Mesendoderm (in vitro differentiated cells): ENCODE results near the gene TMEM223.

Experiments
- DNase-seq: peaks from one replicate; pipeline ENCODE4 v3.0.0; 2013
- H2AK5ac ChIP-seq: 2 replicates; pipeline ENCODE4 v1.6.1; 2013; ENCODE audit warnings: low read length, inconsistent platforms
- H2BK120ac ChIP-seq: 2 replicates; pipeline ENCODE4 v1.6.1; 2013; ENCODE audit warnings: low read depth, mild to moderate bottlenecking, low read length, moderate library complexity, mixed read lengths
- H2BK15ac ChIP-seq: replicated peaks from 2 replicates; pipeline ENCODE4 v1.6.1; 2013; ENCODE audit warnings: low read depth, mild to moderate bottlenecking, moderate library complexity
- H2BK5ac ChIP-seq: 2 replicates; pipeline ENCODE4 v1.6.1; 2013; ENCODE audit warnings: low read length, inconsistent platforms
- H3K18ac ChIP-seq: 2 replicates; pipeline ENCODE4 v1.6.1; 2013; ENCODE audit warnings: mild to moderate bottlenecking, low read length, mixed read lengths
- H3K23ac ChIP-seq: one replicate; pipeline ENCODE4 v1.6.1; 2013; ENCODE audit warnings: low read length
- H3K27ac ChIP-seq: 2 replicates; pipeline ENCODE4 v1.5.1; 2013; ENCODE audit warnings: low read depth, mild to moderate bottlenecking, inconsistent platforms, low read length, moderate library complexity
- H3K27me3 ChIP-seq: 2 replicates; pipeline ENCODE4 v1.6.1; 2013; ENCODE audit warnings: low read length, control low read depth, mild to moderate bottlenecking, inconsistent platforms; ENCODE audit not compliant: insufficient read depth, poor library complexity
- H3K36me3 ChIP-seq: 2 replicates; pipeline ENCODE4 v1.6.1; 2013; ENCODE audit warnings: low read length, inconsistent platforms; ENCODE audit not compliant: control insufficient read depth, insufficient read depth
- H3K4ac ChIP-seq: one replicate; pipeline ENCODE4 v1.6.1; 2013; ENCODE audit warnings: low read depth, mild to moderate bottlenecking, low read length, moderate library complexity
- H3K4me1 ChIP-seq: 2 replicates; pipeline ENCODE4 v1.6.1; 2013; ENCODE audit warnings: low read depth, low read length, inconsistent platforms; ENCODE audit not compliant: control insufficient read depth
- H3K4me2 ChIP-seq: 2 replicates; pipeline ENCODE4 v1.6.1; 2013; ENCODE audit warnings: low read length
- H3K4me3 ChIP-seq: 2 replicates; pipeline ENCODE4 v1.5.1; 2013; ENCODE audit warnings: mild to moderate bottlenecking, low read length
- H3K56ac ChIP-seq: one replicate; pipeline ENCODE4 v1.6.1; 2013; ENCODE audit warnings: low read length
- H3K79me1 ChIP-seq: 2 replicates; pipeline ENCODE4 v1.6.1; 2013; ENCODE audit warnings: low read length, inconsistent platforms
- H3K79me2 ChIP-seq: 2 replicates; pipeline ENCODE4 v1.6.1; 2013; ENCODE audit warnings: mild to moderate bottlenecking, low read length; ENCODE audit not compliant: control insufficient read depth, insufficient read depth
- H3K9ac ChIP-seq: 2 replicates; pipeline ENCODE4 v1.6.1; 2013; ENCODE audit warnings: low read length, inconsistent platforms
- H4K5ac ChIP-seq: one replicate; pipeline ENCODE4 v1.6.1; 2013; ENCODE audit warnings: low read length
- H4K8ac ChIP-seq: one replicate; pipeline ENCODE4 v1.6.1; 2013; ENCODE audit warnings: low read depth, mild to moderate bottlenecking, control low read depth, low read length, moderate library complexity
- WGBS: extraction: QIAGEN DNeasy Blood & Tissue Kit; methylation state at CpG from one replicate; pipeline ENCODE4 v1.1.7; 2013; ENCODE audit warnings: low lambda C conversion rate, missing lambda C conversion rate; ENCODE audit not compliant: insufficient coverage; ENCODE audit errors: extremely low coverage; 5-methylcytosine and 5-hydroxymethylcytosine counted together

The TMEM223 gene

GRCh38 chr11:62816557-62816956 is 24.8 kb upstream of the TMEM223 start:
- Histone ChIP-seq H2AK5ac (no peak overlapping the region), H3K27me3 (no peaks in the 10 kb centered on the region), H3K4me3 (no peak overlapping the region), H2BK15ac (no peak overlapping the region), H3K4me2 (no peak overlapping the region), H3K23ac (no peak overlapping the region), H3K4me1 (no peaks in the 10 kb centered on the region), H2BK120ac (no peak overlapping the region), H3K9ac (no peak overlapping the region), H4K5ac (no peak overlapping the region), H2BK5ac (no peak overlapping the region), H3K4ac (no peak overlapping the region), H3K36me3 (no peaks in the 10 kb centered on the region), H3K27ac (no peak overlapping the region), H3K79me1 (no peaks in the 10 kb centered on the region), H3K18ac (no peak overlapping the region), H3K56ac (no peak overlapping the region), H3K79me2 (no peaks in the 10 kb centered on the region), H4K8ac (no peak overlapping the region)
- DNase-seq = no peak
- no CpG with 5 or more reads among the region's 8 CpGs for WGBS

- DNase-seq = no peak
- H3K4me2 ChIP-seq = no peak overlapping the region
- no peak overlapping the region for H3K23ac ChIP-seq
- H3K4me3 ChIP-seq = no peak overlapping the region
- H2BK15ac ChIP-seq = no peak overlapping the region
- no peak overlapping the region for H3K27ac ChIP-seq
- WGBS = no CpG with 5 or more reads among the region's 2 CpGs
- no peak overlapping the region for H3K18ac ChIP-seq
- H3K4me1 ChIP-seq = no peaks in the 10 kb centered on the region
- no peaks in the 10 kb centered on the region for H3K79me2 ChIP-seq
- H3K79me1 ChIP-seq = no peaks in the 10 kb centered on the region
- H3K27me3 ChIP-seq = no peaks in the 10 kb centered on the region
- H3K56ac ChIP-seq = no peak overlapping the region
- no peak overlapping the region for H2AK5ac ChIP-seq
- H4K8ac ChIP-seq = no peak overlapping the region
- no peak overlapping the region for H2BK120ac ChIP-seq
- H3K9ac ChIP-seq = no peak overlapping the region
- no peak overlapping the region for H3K4ac ChIP-seq
- no peak overlapping the region for H4K5ac ChIP-seq
- H2BK5ac ChIP-seq = no peak overlapping the region
- H3K36me3 ChIP-seq = no peaks in the 10 kb centered on the region
These were observed 19.9 kb upstream of the TMEM223 start for GRCh38 chr11:62811659-62812058.

GRCh38 chr11:62810748-62811147 is 18.9 kb upstream of the TMEM223 start:
- Histone ChIP-seq H3K27ac (no peak overlapping the region), H2AK5ac (no peak overlapping the region), H4K8ac (no peak overlapping the region), H3K4ac (no peak overlapping the region), H3K4me3 (no peak overlapping the region), H3K79me2 (no peaks in the 10 kb centered on the region), H3K4me1 (peaks cover 6% of the 10 kb centered on the region), H2BK15ac (no peak overlapping the region), H3K23ac (no peak overlapping the region), H3K27me3 (no peaks in the 10 kb centered on the region), H3K56ac (no peak overlapping the region), H3K4me2 (no peak overlapping the region), H3K36me3 (no peaks in the 10 kb centered on the region), H2BK5ac (no peak overlapping the region), H4K5ac (no peak overlapping the region), H3K79me1 (no peaks in the 10 kb centered on the region), H2BK120ac (no peak overlapping the region), H3K18ac (no peak overlapping the region), H3K9ac (no peak overlapping the region)
- no CpG with 5 or more reads among the region's 1 CpG for WGBS
- DNase-seq = no peak

GRCh38 chr11:62806611-62807121 is 14.9 kb upstream of the TMEM223 start:
- no CpG with 5 or more reads among the region's 5 CpGs for WGBS
- peaks cover 9% of the 10 kb centered on the region for H3K4me1 ChIP-seq
- peaks cover 18% of the 10 kb centered on the region for H3K79me2 ChIP-seq
- no peak overlapping the region for H3K4me3 ChIP-seq
- H3K4me2 ChIP-seq = no peak overlapping the region
- H4K8ac ChIP-seq = no peak overlapping the region
- peaks cover 12% of the 10 kb centered on the region for H3K79me1 ChIP-seq
- no peak overlapping the region for H3K27ac ChIP-seq
- H3K23ac ChIP-seq = no peak overlapping the region
- DNase-seq = peak; percentile 67
- peaks cover 2% of the 10 kb centered on the region for H3K36me3 ChIP-seq
- H3K9ac ChIP-seq = no peak overlapping the region
- no peak overlapping the region for H3K56ac ChIP-seq
- no peak overlapping the region for H2BK5ac ChIP-seq
- no peak overlapping the region for H3K18ac ChIP-seq
- no peak overlapping the region for H2BK120ac ChIP-seq
- no peak overlapping the region for H4K5ac ChIP-seq
- no peak overlapping the region for H3K4ac ChIP-seq
- H3K27me3 ChIP-seq = no peaks in the 10 kb centered on the region
- no peak overlapping the region for H2AK5ac ChIP-seq
- H2BK15ac ChIP-seq = no peak overlapping the region

GRCh38 chr11:62805961-62806441 is 14.2 kb upstream of the TMEM223 start:
- Histone ChIP-seq H3K4ac (no peak overlapping the region), H3K79me2 (peaks cover 18% of the 10 kb centered on the region), H3K23ac (no peak overlapping the region), H3K27me3 (no peaks in the 10 kb centered on the region), H2BK15ac (no peak overlapping the region), H4K8ac (no peak overlapping the region), H3K79me1 (peaks cover 12% of the 10 kb centered on the region), H3K4me3 (peak overlapping the region; percentile 71), H3K4me2 (peak overlapping the region; percentile 77), H2BK5ac (no peak overlapping the region), H3K18ac (no peak overlapping the region), H3K4me1 (peaks cover 9% of the 10 kb centered on the region), H3K56ac (peak overlapping the region; percentile 94), H2AK5ac (no peak overlapping the region), H3K27ac (peak overlapping the region; percentile 88), H3K9ac (peak overlapping the region; percentile 89), H2BK120ac (no peak overlapping the region), H3K36me3 (peaks cover 8% of the 10 kb centered on the region), H4K5ac (no peak overlapping the region)
- WGBS = no CpG with 5 or more reads among the region's 12 CpGs
- DNase-seq = peak; percentile 57
